Skin epidermis (tissue), 12 donors: ENCODE data around the gene C10orf90.

Source experiments
- H3K27ac ChIP-seq, 21 experiments: fragments of 200-600 bp; sonication (generic) in 11 of 21; one replicate each; pipeline ENCODE4 v1.5.0; 2020; ENCODE audit warnings: mild to moderate bottlenecking in 3 of 21, inconsistent platforms in 2 of 21, moderate library complexity in 2 of 21
- H3K4me3 ChIP-seq, 7 experiments: fragments of 200-600 bp; sonication (generic) in 2 of 7; one replicate each; pipeline ENCODE4 v1.5.0; 2020; ENCODE audit warnings: inconsistent platforms in 2 of 7, mild to moderate bottlenecking in 2 of 7, moderate library complexity in 1 of 7

Gene C10orf90

GRCh38 chr10:126638542-126638941 lies 32.0 kb downstream of the C10orf90 start:
- no peak overlapping the region for H3K4me3 ChIP-seq
- H3K27ac ChIP-seq = no peak overlapping the region

DNA sequence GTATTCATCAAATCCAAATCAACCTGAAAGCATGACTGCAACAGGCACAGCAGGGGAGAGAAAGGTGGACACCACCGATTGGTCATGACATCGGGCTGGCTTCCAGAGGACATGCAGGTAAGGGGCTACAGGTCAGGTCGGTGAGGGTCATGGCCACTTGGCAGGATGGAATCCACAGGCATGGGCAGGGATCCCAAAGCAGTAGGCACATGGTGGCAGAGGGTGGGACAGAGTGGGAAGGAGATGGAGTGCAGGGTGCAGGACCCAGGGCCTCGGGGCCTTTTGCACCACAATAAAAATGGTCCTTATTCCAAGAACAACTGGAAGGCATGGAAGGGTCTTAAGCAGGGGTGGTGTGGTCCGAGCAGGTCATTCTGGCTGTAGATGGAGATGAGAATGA lies 33.0 kb downstream of the C10orf90 start:
- no peak overlapping the region for H3K4me3 ChIP-seq
- H3K27ac ChIP-seq = no peak overlapping the region

- Histone ChIP-seq H3K4me3 (no peak overlapping the region), H3K27ac (no peak overlapping the region)
Measured at GRCh38 chr10:126634911-126635310, 35.6 kb downstream of the C10orf90 start.

GRCh38 chr10:126634347-126634746 lies 36.1 kb downstream of the C10orf90 start:
- Histone ChIP-seq H3K27ac (no peak overlapping the region), H3K4me3 (no peak overlapping the region)

- Histone ChIP-seq H3K27ac (no peak overlapping the region), H3K4me3 (no peak overlapping the region)
Measured at GRCh38 chr10:126632705-126633104, 37.8 kb downstream of the C10orf90 start.

DNA sequence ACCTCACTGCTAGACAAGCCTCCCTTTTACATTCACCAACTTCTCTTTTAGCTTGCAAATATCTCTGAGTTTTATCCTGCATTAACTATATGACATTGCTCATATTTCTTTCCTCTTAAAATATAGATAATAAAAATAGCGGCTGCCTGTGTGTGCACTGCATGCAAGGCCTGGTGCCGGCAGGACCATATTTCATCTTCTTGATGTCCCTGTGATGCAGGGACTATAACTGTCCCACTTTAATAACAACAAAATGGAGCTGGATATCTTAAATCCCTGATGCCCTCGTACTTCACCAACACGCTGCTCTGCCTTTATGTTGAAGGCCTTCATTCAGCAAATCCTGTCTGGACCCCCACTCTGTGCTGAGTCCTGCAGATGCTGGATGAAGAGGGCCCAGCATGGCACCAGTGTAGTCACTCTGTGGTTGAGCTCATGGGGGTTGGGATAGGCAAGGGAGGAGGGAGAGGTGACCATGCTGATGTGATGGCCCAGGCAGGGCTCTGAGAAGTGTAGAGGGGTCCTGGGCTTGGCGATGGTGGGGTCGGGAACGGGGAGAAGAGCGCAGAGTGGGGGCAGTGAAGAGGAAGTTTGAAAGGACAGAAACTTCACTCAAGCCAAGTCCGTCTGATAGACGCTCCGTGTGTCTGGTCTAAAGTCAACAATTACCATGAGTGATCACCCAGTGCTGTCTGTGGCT lies 40.4 kb downstream of the C10orf90 start:
- Histone ChIP-seq H3K4me3 (no peak overlapping the region), H3K27ac (no peak overlapping the region)

GRCh38 chr10:126628746-126629145 lies 41.7 kb downstream of the C10orf90 start:
- Histone ChIP-seq H3K27ac (no peak overlapping the region), H3K4me3 (no peak overlapping the region)

GRCh38 chr10:126621846-126622245 lies 48.6 kb downstream of the C10orf90 start:
- no peak overlapping the region for H3K27ac ChIP-seq

GRCh38 chr10:126618466-126618865 lies 52.0 kb downstream of the C10orf90 start:
- H3K27ac ChIP-seq = no peak overlapping the region
- H3K4me3 ChIP-seq = no peak overlapping the region

More at GRCh38 chr10:126621846-126622245, 48.6 kb downstream of the C10orf90 start:
- no peak overlapping the region for H3K4me3 ChIP-seq

GRCh38 chr10:126617733-126618132 lies 52.8 kb downstream of the C10orf90 start:
- H3K27ac ChIP-seq = no peak overlapping the region
- no peak overlapping the region for H3K4me3 ChIP-seq

- Histone ChIP-seq H3K4me3 (no peak overlapping the region), H3K27ac (no peak overlapping the region)
Measured at GRCh38 chr10:126617208-126617607, 53.3 kb downstream of the C10orf90 start.

GRCh38 chr10:126616737-126617136 lies 53.8 kb downstream of the C10orf90 start:
- no peak overlapping the region for H3K4me3 ChIP-seq
- no peak overlapping the region for H3K27ac ChIP-seq

- no peak overlapping the region for H3K27ac ChIP-seq
- no peak overlapping the region for H3K4me3 ChIP-seq
Measured at GRCh38 chr10:126611303-126611702, 59.2 kb downstream of the C10orf90 start.

DNA sequence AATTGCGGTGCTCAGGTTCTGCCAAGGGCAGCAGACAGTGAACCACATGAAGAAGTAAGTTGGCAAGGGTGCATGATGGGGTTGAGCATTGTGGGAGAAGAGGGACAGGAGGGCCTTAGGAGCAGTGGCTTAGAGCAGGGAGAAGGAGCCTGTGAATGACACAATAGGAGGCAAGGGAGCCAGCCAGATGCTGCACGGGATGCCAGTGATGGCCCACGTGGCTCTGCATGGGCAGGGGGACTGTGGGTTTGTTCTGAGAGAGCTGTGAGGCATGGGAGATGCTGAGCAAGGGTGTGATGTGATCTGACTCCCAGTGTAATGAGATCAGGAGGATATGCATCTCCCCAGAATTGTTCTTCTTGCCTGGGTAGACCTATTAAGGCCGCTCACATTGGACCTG lies 60.9 kb downstream of the C10orf90 start:
- no peak overlapping the region for H3K27ac ChIP-seq
- H3K4me3 ChIP-seq = no peak overlapping the region

DNA sequence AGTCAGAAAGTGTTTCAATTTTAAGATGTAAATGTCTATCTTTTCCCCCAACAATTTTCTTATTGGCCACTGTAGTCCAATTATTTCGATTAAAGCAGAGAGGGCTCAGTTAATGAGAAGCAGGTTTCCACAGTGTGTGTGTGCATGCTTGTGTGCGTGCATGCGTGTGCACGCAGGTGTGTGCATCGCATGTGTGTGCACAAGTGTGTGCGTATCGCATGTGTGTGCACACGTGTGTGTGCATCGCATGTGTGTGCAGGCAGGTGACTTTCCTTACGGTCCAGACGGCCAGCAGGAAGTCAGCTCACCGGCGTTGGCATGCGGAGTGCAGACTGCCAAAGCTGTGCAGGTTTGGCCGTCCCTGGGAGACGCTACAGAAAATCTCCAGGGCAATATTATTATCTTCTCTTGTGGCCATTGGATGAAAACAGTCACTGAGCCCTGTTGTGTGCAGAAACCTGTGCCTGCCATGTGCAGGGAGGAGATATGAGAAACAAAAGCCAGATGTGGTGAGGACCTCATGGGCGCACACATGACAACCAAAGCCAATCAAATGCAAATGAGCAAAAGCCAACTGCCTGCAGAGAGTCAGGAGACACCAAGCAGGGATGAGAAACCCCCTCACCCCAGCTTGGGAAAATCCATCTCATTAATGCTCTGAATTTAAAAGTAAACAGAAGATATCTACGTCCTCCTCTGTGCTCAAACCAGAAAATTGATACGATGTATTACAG lies 70.4 kb downstream of the C10orf90 start:
- H3K4me3 ChIP-seq = no peak overlapping the region
- no peak overlapping the region for H3K27ac ChIP-seq

DNA sequence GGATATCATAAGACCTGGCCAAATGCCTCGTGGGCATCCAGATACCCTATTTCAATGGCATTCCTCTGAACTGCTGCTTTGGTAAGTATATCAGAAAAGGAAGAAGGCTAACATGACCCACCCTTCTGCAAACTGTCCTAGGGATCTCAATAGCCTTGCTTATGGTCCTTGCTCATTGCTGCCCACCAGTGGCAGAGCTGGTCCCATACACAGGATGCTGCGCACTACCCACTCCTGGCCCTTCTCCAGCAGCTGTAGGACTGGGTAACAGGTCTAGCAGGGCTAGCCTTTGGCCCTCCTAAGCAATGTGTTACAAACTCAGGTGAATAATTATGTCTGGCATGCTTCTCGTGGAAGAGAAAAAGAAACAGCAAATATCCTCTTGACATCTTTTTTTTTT lies 72.5 kb downstream of the C10orf90 start:
- no peak overlapping the region for H3K27ac ChIP-seq
- no peak overlapping the region for H3K4me3 ChIP-seq

DNA sequence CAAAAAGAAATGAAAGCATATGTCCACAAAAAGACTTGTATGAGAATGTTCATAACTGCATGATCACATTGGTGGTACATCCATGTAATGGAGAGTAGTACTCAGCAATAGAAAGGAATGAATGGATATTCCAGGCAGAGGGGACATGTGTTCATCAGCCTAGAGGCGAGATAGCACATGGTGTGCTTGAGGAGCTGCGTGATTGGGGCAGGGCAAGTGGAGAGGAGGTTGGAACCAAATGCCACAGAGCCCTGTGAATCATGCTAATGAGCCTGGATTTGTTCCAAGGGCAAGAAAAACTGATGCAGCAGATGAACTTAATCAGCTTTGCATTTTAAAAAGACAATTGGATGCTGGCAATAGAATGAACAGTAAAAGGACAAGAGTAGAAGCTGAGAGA lies 73.3 kb downstream of the C10orf90 start:
- Histone ChIP-seq H3K27ac (no peak overlapping the region), H3K4me3 (no peak overlapping the region)

- Histone ChIP-seq H3K4me3 (no peak overlapping the region), H3K27ac (no peak overlapping the region)
Measured at GRCh38 chr10:126596472-126597016, 73.9 kb downstream of the C10orf90 start.

DNA sequence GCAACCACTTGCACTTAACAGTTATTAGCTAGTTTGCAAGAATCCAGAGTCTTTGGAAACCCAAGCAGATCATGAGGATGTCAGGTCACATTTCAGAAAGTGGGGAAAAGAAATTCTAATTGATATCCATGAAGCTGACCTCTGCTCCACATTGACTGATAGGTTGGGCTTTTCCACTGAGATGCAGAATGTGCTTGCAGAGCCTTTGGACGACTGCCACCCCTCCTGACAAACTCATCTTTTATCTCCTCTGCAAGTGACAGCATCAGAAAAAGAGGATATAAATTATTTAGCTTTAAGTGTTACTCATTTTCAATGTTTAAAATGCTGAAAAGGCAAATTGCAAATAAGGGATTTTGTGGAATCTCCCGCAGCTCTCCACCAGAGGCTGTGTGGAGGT lies 75.3 kb downstream of the C10orf90 start:
- no peak overlapping the region for H3K27ac ChIP-seq
- H3K4me3 ChIP-seq = no peak overlapping the region

DNA sequence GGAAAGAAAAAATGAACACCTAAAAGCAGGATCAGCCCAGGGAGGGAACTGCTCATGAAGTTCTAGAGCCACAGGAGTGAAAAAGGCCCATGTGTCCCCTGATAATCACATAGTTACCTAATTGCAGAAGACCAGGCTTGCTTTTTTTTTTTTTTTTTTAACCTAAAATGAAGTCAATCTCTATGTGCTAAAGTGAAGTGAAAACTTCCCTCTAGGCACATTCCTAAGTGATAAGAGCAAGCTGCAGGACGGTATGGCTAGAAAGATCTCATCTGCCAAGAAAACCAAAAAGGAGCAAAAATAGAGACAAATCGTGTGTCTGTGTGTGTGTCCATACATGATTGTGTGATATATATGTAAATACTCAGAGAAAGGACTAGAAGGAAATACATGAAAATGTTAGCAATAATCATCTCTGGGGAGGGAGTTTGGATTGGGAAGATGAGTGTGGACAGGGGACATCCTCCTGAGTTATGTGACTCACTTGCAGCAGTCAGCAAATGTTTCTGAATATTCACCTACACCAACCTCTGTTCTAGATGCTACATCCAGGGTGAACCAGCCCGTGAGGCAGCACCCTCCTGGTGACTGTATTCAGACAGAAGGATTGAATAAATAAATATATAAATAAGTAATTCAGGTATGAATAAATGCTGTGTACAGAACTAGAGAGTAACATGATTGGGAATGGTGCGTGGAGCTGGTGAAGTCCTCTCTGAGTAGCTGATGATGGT lies 76.4 kb downstream of the C10orf90 start:
- no peak overlapping the region for H3K4me3 ChIP-seq
- no peak overlapping the region for H3K27ac ChIP-seq

DNA sequence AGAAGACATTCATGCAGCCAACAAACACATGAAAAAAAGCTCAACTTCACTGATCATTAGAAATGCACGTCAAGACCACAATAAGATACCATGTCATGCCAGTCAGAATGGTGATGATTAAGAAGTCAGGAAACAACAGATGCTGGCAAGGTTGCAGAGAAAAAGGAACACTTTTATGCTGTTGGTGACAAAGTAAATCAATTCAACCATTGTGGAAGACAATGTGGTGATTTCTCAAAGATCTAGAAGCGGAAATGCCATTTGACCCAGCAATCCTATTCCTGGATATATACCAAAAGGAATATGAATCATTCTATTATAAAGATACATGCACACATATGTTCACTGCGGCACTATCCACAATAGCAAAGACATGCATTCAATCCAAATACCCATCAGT lies 77.6 kb downstream of the C10orf90 start:
- Histone ChIP-seq H3K4me3 (no peak overlapping the region), H3K27ac (no peak overlapping the region)
